ENCODE measurements around the gene GIN1.
A peak's percentile ranks its signal among the peaks of the same experiment; 100 is the strongest.

DNA sequence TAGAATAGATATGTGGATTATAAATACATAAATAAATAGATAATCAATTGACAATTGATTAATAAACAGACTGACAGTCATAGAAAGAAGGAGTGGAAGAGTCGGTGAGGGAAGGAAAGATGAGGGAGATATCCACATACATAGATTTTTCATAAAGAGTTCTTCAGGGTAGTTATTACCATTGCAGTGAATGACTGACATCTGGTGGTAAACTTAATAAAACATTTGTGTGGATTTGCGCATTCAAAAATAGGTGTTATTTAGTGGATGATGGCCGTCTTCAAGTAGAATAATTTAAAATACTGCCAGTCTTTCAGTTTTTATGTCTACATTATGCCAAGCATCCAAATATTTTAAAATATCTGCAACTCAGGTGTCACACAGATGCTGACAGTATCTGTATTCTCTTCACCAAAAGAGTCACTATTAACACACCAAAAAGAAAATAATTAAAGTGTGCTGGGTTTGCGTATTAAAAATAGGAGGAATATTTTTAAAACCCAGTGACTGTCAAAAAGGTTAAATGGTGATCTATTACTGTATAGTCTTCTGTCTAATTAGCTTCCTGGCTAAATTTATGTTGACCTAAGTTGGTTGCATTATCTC, 78.8 kb downstream of the GIN1 start:
- TF ChIP-seq, protein P1, sequence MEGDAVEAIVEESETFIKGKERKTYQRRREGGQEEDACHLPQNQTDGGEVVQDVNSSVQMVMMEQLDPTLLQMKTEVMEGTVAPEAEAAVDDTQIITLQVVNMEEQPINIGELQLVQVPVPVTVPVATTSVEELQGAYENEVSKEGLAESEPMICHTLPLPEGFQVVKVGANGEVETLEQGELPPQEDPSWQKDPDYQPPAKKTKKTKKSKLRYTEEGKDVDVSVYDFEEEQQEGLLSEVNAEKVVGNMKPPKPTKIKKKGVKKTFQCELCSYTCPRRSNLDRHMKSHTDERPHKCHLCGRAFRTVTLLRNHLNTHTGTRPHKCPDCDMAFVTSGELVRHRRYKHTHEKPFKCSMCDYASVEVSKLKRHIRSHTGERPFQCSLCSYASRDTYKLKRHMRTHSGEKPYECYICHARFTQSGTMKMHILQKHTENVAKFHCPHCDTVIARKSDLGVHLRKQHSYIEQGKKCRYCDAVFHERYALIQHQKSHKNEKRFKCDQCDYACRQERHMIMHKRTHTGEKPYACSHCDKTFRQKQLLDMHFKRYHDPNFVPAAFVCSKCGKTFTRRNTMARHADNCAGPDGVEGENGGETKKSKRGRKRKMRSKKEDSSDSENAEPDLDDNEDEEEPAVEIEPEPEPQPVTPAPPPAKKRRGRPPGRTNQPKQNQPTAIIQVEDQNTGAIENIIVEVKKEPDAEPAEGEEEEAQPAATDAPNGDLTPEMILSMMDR (IDR thresholded peaks at IDR 0.05; ENCODE audit: low read length), result peak; percentile 32
- TF ChIP-seq EZH2 (optimal IDR thresholded peaks at IDR 0.05; ENCODE audit: low read depth, low read length) (no peak), EZH2phosphoT487 (IDR thresholded peaks at IDR 0.05; ENCODE audit: low read length) (no peak)
